HG03159 (cell line): ENCODE results near the gene PHRF1.

Source experiments
- ATAC-seq: cut with Tn5 transposase; IDR thresholded peaks from one replicate; pipeline ENCODE4 v1.9.1; 2021; ENCODE audit warnings: mild to moderate bottlenecking, moderate library complexity; ENCODE audit not compliant: unreplicated experiment

The PHRF1 gene

GRCh38 chr11:593347-593746 is 17.1 kb downstream of the PHRF1 start:
- ATAC-seq, result no peak

GRCh38 chr11:595400-595799 is 19.1 kb downstream of the PHRF1 start:
- no peak for ATAC-seq

- ATAC-seq, result no peak
Measured at GRCh38 chr11:596374-596773, 20.1 kb downstream of the PHRF1 start.

GRCh38 chr11:597166-597725 is 21.0 kb downstream of the PHRF1 start:
- ATAC-seq, result no peak

GRCh38 chr11:598005-598680 is 21.9 kb downstream of the PHRF1 start:
- no peak for ATAC-seq

GRCh38 chr11:601573-602245 is 25.4 kb downstream of the PHRF1 start:
- ATAC-seq, result no peak

- ATAC-seq, result no peak
Measured at GRCh38 chr11:603154-603553, 26.9 kb downstream of the PHRF1 start.

- ATAC-seq, result no peak
Measured at GRCh38 chr11:605286-606129, 29.2 kb downstream of the PHRF1 start.

- no peak for ATAC-seq
Measured at GRCh38 chr11:606245-606644, 30.0 kb downstream of the PHRF1 start.

- no peak for ATAC-seq
Measured at GRCh38 chr11:607020-607780, 30.9 kb downstream of the PHRF1 start.

GRCh38 chr11:607971-608659 is 31.8 kb downstream of the PHRF1 start:
- ATAC-seq, result no peak

- no peak for ATAC-seq
Measured at GRCh38 chr11:608791-609251, 32.6 kb downstream of the PHRF1 start.

- no peak for ATAC-seq
Measured at GRCh38 chr11:609341-609811, 33.1 kb downstream of the PHRF1 start.

- ATAC-seq, result no peak
Measured at GRCh38 chr11:610146-610801, 34.0 kb downstream of the PHRF1 start.

- ATAC-seq, result no peak
Measured at GRCh38 chr11:611001-611996, 35.0 kb downstream of the PHRF1 start.

GRCh38 chr11:612201-612960 is 36.1 kb downstream of the PHRF1 start:
- ATAC-seq, result no peak

GRCh38 chr11:612961-613300 is 36.7 kb downstream of the PHRF1 start:
- no peak for ATAC-seq
